ENCODE results near the gene NKAIN2. TPM values are rescaled to one million over a fixed set of nuclear protein-coding genes. Genes with fewer than 3 reads are reported as not detected.
"Not testable (repeated sequence)": the region's sequence is repeated elsewhere in the genome, so short reads cannot be mapped to it uniquely, and the experiment has no call there.

The NKAIN2 gene
- total RNA-seq, 4 donors from 2014 or later = 0.31 to 0.58 (median 0.39) TPM; not detected in 1

DNA sequence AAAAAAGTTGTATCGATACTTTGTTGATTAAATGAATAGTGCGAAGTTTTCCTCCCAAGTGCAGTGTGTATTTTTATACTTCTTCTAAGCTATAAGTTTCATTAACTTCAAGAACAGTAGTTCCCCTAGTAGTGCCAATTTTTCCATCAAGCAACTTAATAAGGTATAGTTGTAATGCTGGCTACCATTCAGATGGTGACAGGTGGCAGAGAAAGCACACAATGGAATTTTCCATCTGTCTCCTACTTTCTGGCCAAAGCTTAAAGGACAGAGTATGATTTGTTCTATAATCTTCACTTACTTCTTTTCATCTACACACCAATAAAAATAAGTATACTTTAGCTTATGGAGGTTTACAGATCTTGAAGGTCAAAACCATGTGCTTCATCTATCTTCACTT, 431.1 kb downstream of the NKAIN2 start:
- intact Hi-C loops (cut with DNase I; ENCODE audit: low total_unique reads) = no loop called here
- H3K27ac ChIP-seq = no peak overlapping the region

DNA sequence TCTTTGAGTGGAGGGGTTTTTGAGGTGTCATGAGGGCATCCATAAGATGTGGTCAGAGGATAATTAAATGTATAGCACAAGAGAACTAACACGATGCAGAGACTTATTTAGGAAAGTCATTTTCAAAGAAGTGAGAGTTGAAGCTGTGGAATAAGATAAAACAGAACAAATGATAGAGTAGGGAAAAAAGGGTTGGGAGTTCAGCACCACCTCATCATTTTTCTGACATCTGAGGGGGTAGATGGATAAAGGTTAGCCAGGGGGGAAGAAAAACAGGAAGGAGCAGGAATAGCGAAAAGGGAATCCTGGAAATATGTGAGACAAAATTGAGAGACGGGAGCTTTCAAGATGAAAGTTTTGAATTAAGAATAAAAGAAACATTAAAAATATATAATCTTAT, 434.2 kb downstream of the NKAIN2 start:
- in situ Hi-C loops (cut with MboI; ENCODE audit: low sequenced_read_pairs in 4 of 4) = no loop called here
- no peak for ATAC-seq
- DNase-seq = no peak

More for the DNA sequence above, 431.1 kb downstream of the NKAIN2 start:
- Histone ChIP-seq H3K27me3 (no peaks in the 10 kb centered on the region), H3K9me3 (no peaks in the 10 kb centered on the region), H3K4me1 (no peaks in the 10 kb centered on the region), H3K36me3 (no peaks in the 10 kb centered on the region), H3K4me3 (no peak overlapping the region)
- no peak for TF ChIP-seq POLR2A (IDR thresholded peaks at IDR 0.05)
- TF ChIP-seq, protein P1, sequence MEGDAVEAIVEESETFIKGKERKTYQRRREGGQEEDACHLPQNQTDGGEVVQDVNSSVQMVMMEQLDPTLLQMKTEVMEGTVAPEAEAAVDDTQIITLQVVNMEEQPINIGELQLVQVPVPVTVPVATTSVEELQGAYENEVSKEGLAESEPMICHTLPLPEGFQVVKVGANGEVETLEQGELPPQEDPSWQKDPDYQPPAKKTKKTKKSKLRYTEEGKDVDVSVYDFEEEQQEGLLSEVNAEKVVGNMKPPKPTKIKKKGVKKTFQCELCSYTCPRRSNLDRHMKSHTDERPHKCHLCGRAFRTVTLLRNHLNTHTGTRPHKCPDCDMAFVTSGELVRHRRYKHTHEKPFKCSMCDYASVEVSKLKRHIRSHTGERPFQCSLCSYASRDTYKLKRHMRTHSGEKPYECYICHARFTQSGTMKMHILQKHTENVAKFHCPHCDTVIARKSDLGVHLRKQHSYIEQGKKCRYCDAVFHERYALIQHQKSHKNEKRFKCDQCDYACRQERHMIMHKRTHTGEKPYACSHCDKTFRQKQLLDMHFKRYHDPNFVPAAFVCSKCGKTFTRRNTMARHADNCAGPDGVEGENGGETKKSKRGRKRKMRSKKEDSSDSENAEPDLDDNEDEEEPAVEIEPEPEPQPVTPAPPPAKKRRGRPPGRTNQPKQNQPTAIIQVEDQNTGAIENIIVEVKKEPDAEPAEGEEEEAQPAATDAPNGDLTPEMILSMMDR (IDR thresholded peaks at IDR 0.05 in 4 of 5, conservative IDR thresholded peaks at IDR 0.05 in 1 of 5) = no peak
- in situ Hi-C loops (cut with MboI; ENCODE audit: low sequenced_read_pairs in 4 of 4) = no loop called here
- DNase-seq = no peak
- ATAC-seq = no peak

DNA sequence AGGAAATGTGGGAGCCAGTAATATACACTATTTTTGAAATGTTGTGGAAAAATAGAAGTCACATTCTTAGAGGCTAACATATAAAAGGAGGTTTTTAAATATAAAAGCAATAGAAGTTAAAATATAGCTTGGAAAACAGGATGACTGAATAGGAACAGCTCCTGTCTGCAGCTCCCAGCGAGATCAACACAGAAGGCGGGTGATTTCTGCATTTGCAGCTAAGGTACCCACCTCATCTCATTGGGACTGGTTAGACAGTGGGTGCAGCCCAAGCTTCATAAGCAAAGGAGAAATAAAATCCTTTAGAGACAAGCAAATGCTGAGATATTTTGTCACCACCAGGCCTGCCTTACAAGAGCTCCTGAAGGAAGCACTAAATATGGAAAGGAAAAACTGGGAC, 434.7 kb downstream of the NKAIN2 start:
- H3K27me3 ChIP-seq; H3K4me1 ChIP-seq; ATAC-seq; H3K27ac ChIP-seq; in situ Hi-C loops (cut with MboI; ENCODE audit: low sequenced_read_pairs in 4 of 4); H3K36me3 ChIP-seq; DNase-seq; H3K9me3 ChIP-seq; intact Hi-C loops (cut with DNase I; ENCODE audit: low total_unique reads); H3K4me3 ChIP-seq: not testable (repeated sequence)

More for the DNA sequence above, 434.2 kb downstream of the NKAIN2 start:
- no peak overlapping the region for H3K4me3 ChIP-seq
- H3K27ac ChIP-seq = no peak overlapping the region
- no peaks in the 10 kb centered on the region for H3K9me3 ChIP-seq
- H3K36me3 ChIP-seq = no peaks in the 10 kb centered on the region
- no peaks in the 10 kb centered on the region for H3K4me1 ChIP-seq
- no peaks in the 10 kb centered on the region for H3K27me3 ChIP-seq
- no peak for TF ChIP-seq POLR2A (IDR thresholded peaks at IDR 0.05)
- TF ChIP-seq, protein P1 (IDR thresholded peaks at IDR 0.05 in 4 of 5, conservative IDR thresholded peaks at IDR 0.05 in 1 of 5) = no peak
- intact Hi-C loops (cut with DNase I; ENCODE audit: low total_unique reads) = no loop called here

DNA sequence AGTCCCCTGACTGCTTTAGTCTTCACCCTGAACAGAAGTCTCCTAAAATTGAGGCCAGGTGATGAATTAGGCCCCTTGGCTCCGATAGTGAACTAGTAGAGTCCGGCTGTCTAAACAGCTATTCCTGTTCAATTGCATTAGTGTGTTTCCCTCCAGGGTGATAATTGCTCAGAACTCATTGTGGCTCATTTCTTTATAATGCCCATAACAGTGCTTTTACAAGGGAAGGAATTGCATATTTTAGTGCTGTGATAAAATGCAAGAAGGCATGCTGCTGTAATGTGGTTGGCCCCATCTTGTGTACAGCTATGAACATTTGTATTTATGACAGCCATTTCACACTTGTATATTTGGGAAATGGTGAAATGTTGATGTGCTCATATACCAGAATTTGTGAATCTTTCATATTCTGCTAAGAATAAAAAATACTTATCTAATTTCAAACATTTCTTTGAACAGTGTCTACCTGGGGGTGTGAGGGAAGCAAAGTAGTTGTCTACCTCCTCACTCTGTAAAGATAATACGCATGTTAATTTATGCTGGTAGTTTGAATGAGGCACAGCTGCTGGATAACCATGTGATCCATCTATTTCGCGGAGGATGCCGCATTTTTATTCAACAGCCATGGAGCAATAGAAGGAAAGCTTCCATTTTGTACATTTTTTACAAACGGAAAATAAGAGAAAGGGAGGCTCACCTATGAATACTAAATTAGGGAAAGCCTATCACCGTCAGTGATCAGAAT, 451.4 kb downstream of the NKAIN2 start:
- Histone ChIP-seq H3K4me3 (no peak overlapping the region), H3K9me3 (no peaks in the 10 kb centered on the region), H3K36me3 (no peaks in the 10 kb centered on the region), H3K4me1 (no peaks in the 10 kb centered on the region), H3K27me3 (no peaks in the 10 kb centered on the region), H3K27ac (no peak overlapping the region)
- ATAC-seq (no peak), DNase-seq (no peak)
- in situ Hi-C loops (cut with MboI; ENCODE audit: low sequenced_read_pairs in 4 of 4) = no loop called here
- TF ChIP-seq, protein P1 (IDR thresholded peaks at IDR 0.05 in 4 of 5, conservative IDR thresholded peaks at IDR 0.05 in 1 of 5) = no peak
- no peak for TF ChIP-seq POLR2A (IDR thresholded peaks at IDR 0.05)
- intact Hi-C loops (cut with DNase I; ENCODE audit: low total_unique reads) = no loop called here

DNA sequence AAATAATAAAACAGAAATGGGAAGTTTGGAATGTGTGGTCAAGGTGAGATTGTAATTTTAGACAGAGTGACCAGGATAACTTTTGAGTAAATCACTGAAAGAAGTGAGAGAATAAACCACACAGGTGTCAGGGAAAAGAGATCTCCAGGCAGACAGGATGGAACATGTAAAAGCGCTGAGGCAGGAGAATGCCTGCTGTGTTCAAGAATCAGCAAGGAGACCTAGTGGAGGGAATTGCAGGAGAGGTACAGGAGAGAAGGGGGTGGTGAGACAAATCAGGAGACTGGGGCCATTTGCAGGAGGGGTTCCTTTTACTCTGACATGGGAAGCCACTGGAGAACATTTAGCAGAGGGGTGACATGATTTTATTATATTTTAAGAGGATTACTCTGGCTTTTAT, 456.7 kb downstream of the NKAIN2 start:
- no peaks in the 10 kb centered on the region for H3K4me1 ChIP-seq
- H3K27ac ChIP-seq = no peak overlapping the region
- no peak for DNase-seq
- no peaks in the 10 kb centered on the region for H3K9me3 ChIP-seq
- H3K27me3 ChIP-seq = no peaks in the 10 kb centered on the region
- intact Hi-C loops (cut with DNase I; ENCODE audit: low total_unique reads) = no loop called here
- TF ChIP-seq POLR2A (IDR thresholded peaks at IDR 0.05) = no peak
- TF ChIP-seq, protein P1 (IDR thresholded peaks at IDR 0.05 in 4 of 5, conservative IDR thresholded peaks at IDR 0.05 in 1 of 5) = no peak
- no peaks in the 10 kb centered on the region for H3K36me3 ChIP-seq
- in situ Hi-C loops (cut with MboI; ENCODE audit: low sequenced_read_pairs in 4 of 4) = no loop called here
- no peak for ATAC-seq
- no peak overlapping the region for H3K4me3 ChIP-seq
